AG10803 (cell line): ENCODE measurements around the gene UNKL.

Experiments
- DNase-seq: peaks from one replicate; pipeline ENCODE4 v3.0.0; 2010; ENCODE audit warnings: low read depth
- H3K4me3 ChIP-seq: 2 replicates; pipeline ENCODE4 v1.5.1; 2011; ENCODE audit warnings: mild to moderate bottlenecking, low read length, control low read depth
- CTCF ChIP-seq: conservative IDR thresholded peaks from 2 replicates; pipeline ENCODE4 v1.5.1; 2011; ENCODE audit warnings: mild to moderate bottlenecking, low read length, control low read depth, inconsistent platforms

Gene UNKL

DNA sequence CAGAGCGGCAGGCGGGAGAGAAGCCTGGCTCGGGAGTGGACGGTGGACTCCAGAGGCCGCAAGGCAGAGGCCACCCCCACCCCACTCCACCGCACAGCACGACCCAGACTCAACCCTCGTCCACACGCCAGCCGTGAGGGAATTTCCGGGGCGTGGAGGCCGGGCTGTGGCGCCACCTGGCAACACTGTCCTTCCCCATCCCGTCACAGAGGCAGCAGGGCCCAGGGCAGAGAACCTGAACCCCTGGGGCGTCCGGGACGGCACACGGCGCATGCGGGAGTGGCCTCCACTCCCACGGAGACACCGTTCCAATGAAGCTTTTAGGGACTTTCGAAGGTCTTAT, 39.2 kb downstream of the UNKL start:
- H3K4me3 ChIP-seq, result no peak overlapping the region
- TF ChIP-seq CTCF, result no peak
- no peak for DNase-seq

DNA sequence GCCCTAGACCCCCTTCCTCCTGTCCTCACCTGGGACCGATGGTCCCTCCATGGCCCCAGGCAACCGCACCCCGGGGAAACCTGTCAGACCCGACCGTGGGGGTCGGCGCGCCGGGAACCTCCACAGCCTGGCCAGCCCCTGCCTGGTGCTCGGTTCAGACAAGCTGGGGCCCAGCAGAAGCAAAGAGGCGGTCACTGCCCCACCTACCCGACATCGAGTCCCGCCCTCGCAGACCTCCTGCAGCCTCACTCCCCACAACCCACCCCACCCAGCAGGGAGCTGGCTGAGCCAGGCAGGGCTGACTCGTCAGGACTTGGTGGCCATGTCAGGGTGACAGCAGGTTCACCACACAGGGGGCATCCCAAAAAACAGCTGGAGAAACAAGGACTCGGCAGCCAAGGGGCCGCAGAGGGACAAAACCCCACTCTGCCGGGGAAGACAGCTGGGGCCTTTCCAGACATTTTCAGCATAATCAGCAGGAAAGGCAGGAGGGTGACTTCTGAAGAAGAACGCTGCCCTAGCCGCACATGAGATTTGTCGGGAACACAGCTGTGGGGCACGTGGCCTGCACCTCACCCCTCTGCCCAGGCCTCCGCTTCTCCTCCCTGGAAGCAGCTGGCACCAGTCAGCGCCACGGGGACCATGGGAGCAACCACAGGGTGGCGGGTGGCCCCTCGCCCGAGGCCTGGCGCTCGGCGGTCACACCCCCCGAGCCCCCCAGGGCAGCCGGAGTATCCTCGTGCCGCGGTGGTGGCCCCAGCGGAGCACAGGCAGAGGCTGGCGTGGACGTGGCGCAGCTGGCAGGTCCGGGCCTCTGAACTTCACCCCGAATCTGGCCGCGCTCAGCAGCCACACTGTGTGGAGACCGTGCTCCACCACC, 39.8 kb downstream of the UNKL start:
- DNase-seq, result no peak
- no peak overlapping the region for H3K4me3 ChIP-seq
- TF ChIP-seq CTCF, result no peak

GRCh38 chr16:1372292-1372950, 42.1 kb downstream of the UNKL start:
- no peak for DNase-seq
- H3K4me3 ChIP-seq, result no peak overlapping the region
- TF ChIP-seq CTCF, result no peak

GRCh38 chr16:1371054-1371978, 43.2 kb downstream of the UNKL start:
- no peak for TF ChIP-seq CTCF
- no peak for DNase-seq
- no peak overlapping the region for H3K4me3 ChIP-seq

GRCh38 chr16:1367486-1368174, 46.9 kb downstream of the UNKL start:
- no peak for TF ChIP-seq CTCF
- DNase-seq, result no peak
- H3K4me3 ChIP-seq, result no peak overlapping the region

- no peak for DNase-seq
- TF ChIP-seq CTCF, result no peak
- H3K4me3 ChIP-seq, result no peak overlapping the region
These were observed 47.7 kb downstream of the UNKL start for GRCh38 chr16:1366712-1367299.
